ENCODE data around the gene AKAP13.
"Not testable (repeated sequence)": the region's sequence is repeated elsewhere in the genome, so short reads cannot be mapped to it uniquely, and the experiment has no call there.

AKAP13 gene

GRCh38 chr15:85501574-85501973, 121.2 kb downstream of the AKAP13 start:
- no peak for DNase-seq

DNA sequence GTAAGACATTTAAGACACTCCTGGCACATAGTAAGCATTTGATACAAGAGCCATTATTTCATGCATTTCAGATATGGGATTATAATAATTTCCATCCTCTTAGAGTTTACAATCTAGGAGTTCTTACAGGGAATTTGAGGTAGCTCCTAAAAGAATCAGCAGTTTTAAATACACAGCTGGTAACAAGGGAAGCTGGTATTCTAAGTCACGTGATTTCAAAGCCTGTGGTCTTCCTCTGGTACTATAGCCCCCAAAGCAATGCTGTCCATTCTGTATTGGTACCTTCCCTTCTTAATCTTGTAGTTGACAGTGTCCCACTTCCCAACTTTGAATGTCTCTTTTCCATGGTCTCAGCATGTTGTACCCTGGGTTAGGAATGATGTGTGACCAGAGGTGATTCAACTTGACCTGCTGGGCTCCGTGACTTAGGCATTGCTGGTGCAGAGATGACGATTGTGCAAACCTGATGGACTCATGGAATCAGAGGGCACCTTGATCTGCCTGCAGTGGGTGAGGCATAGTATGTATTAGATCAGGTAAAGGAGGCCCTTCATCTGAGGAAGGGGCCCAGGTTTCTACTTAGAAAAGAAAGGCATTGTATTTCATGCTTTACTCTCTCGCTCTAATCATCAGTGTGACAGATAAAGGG, 122.9 kb downstream of the AKAP13 start:
- DNase-seq = no peak

- DNase-seq = no peak
These were observed 124.6 kb downstream of the AKAP13 start for GRCh38 chr15:85504749-85505676.

GRCh38 chr15:85507114-85507513, 126.7 kb downstream of the AKAP13 start:
- DNase-seq = no peak

- DNase-seq = no peak
These were observed 129.6 kb downstream of the AKAP13 start for GRCh38 chr15:85509973-85510372.

DNA sequence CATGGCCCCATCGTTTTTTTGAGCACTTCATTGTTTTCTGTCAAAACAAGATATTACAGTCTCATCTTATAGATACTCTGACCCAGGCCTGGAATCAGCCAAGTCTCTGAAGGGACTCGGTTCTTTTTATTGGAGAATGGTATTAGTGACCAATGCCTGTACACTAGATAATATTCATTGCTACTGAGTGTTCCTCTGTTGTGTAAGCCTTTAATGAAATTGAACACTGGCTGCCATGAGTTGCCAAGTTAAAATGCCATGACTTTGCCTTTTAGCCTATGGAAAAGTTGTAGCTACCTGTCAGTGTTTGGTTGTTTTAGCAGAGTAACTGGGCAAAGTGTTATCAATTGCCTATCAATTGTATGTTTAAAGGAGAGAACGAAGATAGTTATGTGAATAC, 134.0 kb downstream of the AKAP13 start:
- DNase-seq = no peak

DNA sequence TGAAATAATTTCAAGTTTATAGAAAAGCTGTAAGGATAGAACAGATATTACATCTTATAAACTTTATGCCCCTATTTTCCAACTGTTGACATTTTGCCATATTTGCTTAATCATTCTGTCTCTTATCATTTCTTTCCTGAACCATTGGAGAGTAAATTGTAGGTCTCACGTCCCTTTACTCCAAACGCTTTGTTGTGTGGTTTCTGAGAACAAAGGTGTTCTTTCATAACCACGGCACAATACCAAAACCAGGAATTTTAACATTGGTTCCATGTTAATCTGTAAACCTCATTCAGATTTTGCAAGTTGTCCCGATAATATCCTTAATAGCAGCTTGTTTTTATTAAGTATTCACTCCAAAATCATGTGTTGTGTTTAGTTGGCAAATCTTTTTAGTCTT, 134.8 kb downstream of the AKAP13 start:
- DNase-seq = no peak

DNA sequence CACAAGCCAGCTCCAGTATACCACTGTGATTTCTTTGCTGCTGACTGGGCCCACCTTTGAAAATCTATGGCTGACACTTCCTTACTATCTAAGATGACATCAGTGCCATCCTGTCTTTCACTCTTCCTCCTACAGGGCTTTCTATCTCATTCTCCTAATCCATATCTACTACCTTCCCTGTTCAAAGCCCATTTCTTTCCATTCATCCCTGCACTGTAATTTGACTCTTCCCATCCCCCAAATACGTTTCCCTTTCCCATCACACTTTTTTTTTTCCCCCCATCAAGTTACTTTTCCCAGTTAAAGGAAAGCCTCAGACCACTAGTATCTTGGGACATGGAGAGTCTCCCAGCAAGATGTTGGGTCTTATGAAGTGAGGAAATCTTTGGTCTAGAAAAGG, 136.7 kb downstream of the AKAP13 start:
- DNase-seq = no peak

DNA sequence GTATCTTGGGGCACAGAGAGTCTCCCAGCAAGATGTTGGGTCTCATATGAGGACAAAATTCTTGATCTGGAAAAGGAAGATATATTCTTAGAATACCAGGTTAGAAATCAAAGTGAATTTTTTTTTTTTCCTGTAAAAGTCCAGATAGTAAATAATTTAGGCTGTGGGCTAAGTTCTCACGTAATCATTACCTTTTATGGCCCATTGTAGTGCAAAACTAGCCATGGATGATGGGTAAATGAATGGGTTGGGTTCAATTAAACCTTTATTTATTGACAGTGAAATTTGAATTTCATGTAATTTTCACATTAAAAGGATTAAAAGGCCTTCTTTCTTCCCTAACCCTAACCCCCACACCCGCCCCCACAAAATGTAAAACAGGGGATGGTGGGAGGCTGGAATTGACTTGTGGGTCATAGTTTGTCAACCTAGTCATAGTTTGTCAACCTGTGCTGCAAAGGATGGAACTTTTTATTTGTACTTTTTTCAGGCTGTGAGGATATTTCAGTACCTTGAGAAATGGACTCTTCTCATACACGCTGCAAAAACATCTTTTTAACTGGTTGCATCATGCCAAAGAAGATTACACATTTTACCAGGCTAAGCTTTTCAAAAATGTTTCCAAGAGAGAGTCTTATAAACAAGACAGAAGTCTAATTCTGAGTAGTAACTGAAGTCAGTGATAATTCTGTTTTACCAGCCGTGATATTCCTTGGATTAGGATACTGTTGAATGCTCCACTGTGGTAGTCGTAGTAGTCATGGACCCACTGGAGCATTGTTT, 138.8 kb downstream of the AKAP13 start:
- no peak for DNase-seq

GRCh38 chr15:85520650-85521049, 140.2 kb downstream of the AKAP13 start:
- no peak for DNase-seq

DNA sequence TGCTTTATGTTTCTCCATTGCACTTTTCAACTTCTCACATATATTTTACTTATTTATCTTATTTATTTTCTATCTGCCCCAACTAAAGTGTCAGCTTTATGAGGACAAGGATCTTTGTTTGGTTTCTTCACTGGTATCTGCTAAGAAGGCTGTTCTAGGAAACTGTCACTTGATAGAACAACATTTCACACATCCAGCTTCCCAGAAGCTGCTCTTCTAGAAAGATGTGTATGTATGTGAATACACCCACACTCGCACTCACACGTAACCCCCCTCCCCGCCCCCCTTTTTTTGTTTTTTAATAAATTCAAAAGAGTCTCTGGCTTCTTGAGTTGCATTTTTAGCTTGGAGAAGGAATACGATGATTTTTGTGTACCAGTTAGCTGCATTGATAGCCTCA, 143.1 kb downstream of the AKAP13 start:
- no peak for DNase-seq

GRCh38 chr15:85525755-85526154, 145.4 kb downstream of the AKAP13 start:
- DNase-seq = no peak

GRCh38 chr15:85527895-85528294, 147.5 kb downstream of the AKAP13 start:
- no peak for DNase-seq

DNA sequence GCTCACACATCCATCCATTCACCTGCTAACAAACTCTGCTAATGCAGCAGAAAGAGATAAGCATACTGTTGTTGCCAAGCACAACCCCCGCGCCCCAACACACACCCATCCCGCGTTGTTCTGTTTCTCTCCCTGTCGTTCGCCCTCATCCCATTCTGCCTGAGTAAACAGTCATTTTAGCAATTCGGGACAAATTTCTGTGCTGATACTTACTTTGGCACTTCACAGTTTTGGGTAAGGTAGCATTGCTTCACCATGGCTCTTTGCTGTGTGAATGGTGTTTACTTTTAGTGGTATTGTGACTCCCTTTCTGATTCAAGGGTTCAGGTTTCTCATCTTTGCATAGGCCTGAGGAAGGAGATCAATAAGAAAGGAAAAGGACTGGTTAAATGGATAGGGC, 149.7 kb downstream of the AKAP13 start:
- no peak for DNase-seq

DNA sequence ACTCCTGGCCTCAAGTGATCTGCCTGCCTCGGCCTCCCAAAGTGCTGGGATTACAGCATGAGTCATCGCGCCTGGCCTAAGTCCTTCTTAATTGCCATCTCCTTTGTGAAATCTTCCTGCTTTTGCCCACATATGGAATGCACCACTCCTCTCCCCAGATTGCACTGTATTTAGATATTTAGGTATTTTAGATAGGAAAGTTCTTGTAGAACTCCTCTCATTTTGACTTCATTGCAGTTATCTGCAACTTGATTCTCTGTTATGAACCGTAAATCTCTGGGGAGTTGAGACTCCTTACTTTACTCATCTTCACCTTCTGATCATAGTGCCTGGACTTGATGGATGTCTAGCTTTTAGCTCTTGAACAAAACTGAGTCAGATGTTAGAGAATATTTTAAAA, 150.7 kb downstream of the AKAP13 start:
- DNase-seq = no peak

DNA sequence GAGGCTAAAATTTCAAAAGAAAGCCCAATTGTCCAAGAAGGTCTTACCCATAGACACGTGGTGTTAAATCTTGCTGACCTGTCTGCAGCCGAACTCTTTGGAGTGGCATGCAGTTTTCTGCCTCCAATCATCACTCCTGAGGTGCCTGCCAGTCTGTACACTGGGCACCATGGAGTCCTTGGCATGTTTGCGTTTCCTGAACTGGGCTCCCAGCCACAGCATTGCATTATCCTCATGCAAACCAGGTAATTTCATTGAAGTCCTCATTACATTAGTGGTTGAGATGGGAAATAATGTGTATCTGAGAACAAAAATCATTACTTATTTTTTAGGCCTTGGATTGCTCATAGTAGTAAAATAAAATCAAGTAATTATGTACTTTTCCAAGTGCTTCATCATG, 152.3 kb downstream of the AKAP13 start:
- no peak for DNase-seq

GRCh38 chr15:85534031-85534430, 153.6 kb downstream of the AKAP13 start:
- no peak for DNase-seq

DNA sequence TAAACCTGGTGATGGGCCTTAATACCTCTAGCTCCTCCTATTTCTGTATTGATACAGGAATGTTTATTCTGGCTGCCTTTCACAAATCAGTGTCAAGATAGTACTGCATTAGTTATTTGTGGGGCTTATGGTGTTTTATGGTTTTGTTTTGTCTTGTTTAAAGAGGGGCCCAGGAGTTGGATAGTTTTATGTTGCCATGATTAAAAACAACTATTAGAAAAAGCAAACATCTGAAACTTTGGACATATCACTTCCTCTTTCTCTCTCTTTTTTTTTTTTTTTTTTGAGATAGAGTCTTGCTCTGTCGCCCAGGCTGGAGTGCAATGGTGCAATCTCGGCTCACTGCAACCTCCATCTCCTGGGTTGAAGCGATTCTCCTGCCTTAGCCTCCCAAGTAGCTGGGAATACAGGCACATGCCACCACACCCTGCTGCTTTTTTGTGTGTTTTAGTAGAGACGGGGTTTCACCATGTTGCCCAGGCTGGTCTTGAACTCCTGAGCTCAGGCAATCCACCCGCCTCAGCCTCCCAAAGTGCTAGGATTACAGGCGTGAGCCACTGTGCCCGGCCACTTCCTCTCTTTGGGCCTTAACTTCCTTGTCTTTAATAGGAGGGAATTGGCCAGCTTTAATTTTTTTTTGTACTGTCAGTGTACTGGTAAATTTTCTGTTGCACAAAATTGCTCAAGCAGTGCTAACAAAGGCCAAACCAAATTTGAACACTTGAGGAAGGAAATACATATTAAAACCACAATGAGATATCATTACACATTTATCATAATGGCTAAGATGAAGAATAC, 155.3 kb downstream of the AKAP13 start:
- not testable (repeated sequence) for DNase-seq

- DNase-seq = no peak
These were observed 155.9 kb downstream of the AKAP13 start for GRCh38 chr15:85536341-85536740.

- no peak for DNase-seq
These were observed 159.1 kb downstream of the AKAP13 start for GRCh38 chr15:85539491-85539890.

DNA sequence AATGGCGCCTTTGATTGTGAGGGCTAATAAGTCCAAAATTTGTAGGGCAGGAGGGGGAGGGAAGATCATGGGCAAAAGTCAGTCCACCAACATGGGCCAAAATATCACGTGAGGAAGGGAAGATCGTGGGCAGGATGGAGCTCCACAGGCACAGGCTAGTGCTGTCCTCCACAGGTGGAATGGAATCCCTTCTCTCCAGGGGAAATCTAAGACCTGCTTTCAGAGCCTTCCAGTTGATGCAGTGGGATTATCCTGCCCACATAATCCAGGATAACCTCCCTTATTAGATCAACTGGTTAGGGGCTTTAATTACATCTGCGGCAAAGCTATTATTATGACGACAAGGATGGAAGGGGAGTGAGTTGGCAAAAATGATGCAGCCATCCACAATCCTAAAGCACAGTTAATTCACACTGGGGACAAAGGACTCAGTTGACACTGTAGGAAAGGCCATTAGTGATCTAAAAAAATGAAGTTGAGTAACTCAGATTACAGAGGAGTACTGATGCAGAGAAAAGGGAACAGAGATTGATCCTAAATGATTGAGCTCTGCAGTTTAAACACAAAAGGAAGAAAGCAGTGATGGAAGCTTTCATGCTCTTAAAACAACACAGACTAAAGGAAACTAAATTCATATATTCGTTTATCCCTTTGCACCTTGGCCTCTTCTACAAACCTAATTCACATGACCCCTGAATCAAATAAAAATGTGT, 159.8 kb downstream of the AKAP13 start:
- no peak for DNase-seq

DNA sequence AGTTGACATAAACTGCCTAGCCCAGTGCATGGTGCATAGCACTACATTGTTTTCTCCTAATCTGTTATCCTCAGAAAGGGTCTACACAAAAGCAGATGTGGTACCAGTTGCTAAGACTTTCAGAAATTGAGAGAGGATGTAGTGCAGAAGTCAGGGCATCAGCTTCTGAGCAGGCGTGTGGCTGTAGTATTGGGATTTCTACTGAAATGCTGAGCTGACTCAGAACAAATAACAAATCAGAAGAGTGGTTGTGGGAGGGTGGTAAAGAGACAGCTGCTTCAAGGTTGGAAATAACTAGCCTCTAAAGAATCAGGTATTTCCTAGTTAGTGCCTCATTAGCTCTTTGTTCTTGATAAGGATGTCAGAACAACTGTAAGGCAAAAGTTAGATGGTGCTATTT, 161.3 kb downstream of the AKAP13 start:
- no peak for DNase-seq
